Activated CD8-positive, alpha-beta T cell treated with anti-CD3 and anti-CD28 coated beads for 36 hours (primary cell): ENCODE measurements around the gene SPTBN1. TPM values are rescaled to one million over a fixed set of nuclear protein-coding genes. Genes with fewer than 3 reads are reported as not detected.

Experiments
- ATAC-seq: fragments of 200-7000 bp; cut with Tn5 transposase; one replicate; pipeline ENCODE4 v1.10.0; 2021; ENCODE audit warnings: mild to moderate bottlenecking, moderate library complexity
- CTCF ChIA-PET: fragments of 350-600 bp; sonication (Branson Sonifier 250); formaldehyde crosslinking; loops from one replicate; lab custom pipeline; 2021; ENCODE audit warnings: antibody characterized with exemption; lab: Charles Lee
- POLR2A ChIA-PET: fragments of 350-600 bp; sonication (Branson Sonifier 250); formaldehyde crosslinking; loops from one replicate; lab custom pipeline; 2021; ENCODE audit warnings: antibody characterized with exemption; lab: Charles Lee
- DNase-seq: peaks from one replicate; pipeline ENCODE4 v3.0.0-alpha.2; 2020
- H3K27ac Mint-ChIP-seq: one replicate; pipeline ENCODE4 v1.8.0; 2021; ENCODE audit warnings: mild to moderate bottlenecking, mixed read lengths
- H3K27me3 Mint-ChIP-seq: one replicate; pipeline ENCODE4 v1.8.0; 2021; ENCODE audit warnings: mixed read lengths
- H3K36me3 Mint-ChIP-seq: one replicate; pipeline ENCODE4 v1.8.0; 2021; ENCODE audit warnings: low read depth, mixed read lengths
- H3K4me1 Mint-ChIP-seq: one replicate; pipeline ENCODE4 v1.8.0; 2021; ENCODE audit warnings: low read depth, mixed read lengths
- H3K4me3 Mint-ChIP-seq: one replicate; pipeline ENCODE4 v1.8.0; 2021; ENCODE audit warnings: mild to moderate bottlenecking, moderate library complexity, mixed read lengths
- H3K9me3 Mint-ChIP-seq: one replicate; pipeline ENCODE4 v1.8.0; 2021; ENCODE audit warnings: mixed read lengths
- CTCF ChIP-seq: fragments of 200-600 bp; IDR thresholded peaks from one replicate; pipeline ENCODE4 v1.8.0; 2022; ENCODE audit warnings: antibody characterized with exemption, mild to moderate bottlenecking
- intact Hi-C: fragments of 100-400 bp; cut with micrococcal nuclease; formaldehyde crosslinking; loops from one replicate; pipeline ENCODE4 v1.10.0; 2022
- total RNA-seq, 2 experiments: library from RNA; stranded (reverse); gene quantifications; one replicate each; pipeline ENCODE4 v1.2.3, GENCODE V29; 2021

Gene SPTBN1
- total RNA-seq, 2 experiments from 2014 or later: 91.8 to 91.9 TPM

- H3K27me3 Mint-ChIP-seq: no peaks in the 10 kb centered on the region
- H3K4me1 Mint-ChIP-seq: peaks cover 19% of the 10 kb centered on the region
- DNase-seq: no peak
- no peaks in the 10 kb centered on the region for H3K9me3 Mint-ChIP-seq
- H3K27ac Mint-ChIP-seq: no peak overlapping the region
- intact Hi-C loops: no loop called here
- no peak for TF ChIP-seq CTCF
- H3K36me3 Mint-ChIP-seq: peaks cover 57% of the 10 kb centered on the region
- POLR2A ChIA-PET: interaction anchor here (1.3 kb wide), 1 partner anchor 127 kb away, joined by 3 read pairs; no protein-coding TSS in a partner anchor
- CTCF ChIA-PET: interaction anchor here (0.6 to 5.5 kb wide), 12 partner anchors 8 to 182 kb away, joined by 3 to 71 read pairs (median 6); no protein-coding TSS in a partner anchor
- ATAC-seq: no peak
- no peak overlapping the region for H3K4me3 Mint-ChIP-seq
Measured at GRCh38 chr2:54656863-54657262, 200.7 kb downstream of the SPTBN1 start.

- no peak overlapping the region for H3K4me3 Mint-ChIP-seq
- H3K36me3 Mint-ChIP-seq: peaks cover 56% of the 10 kb centered on the region
- POLR2A ChIA-PET: interaction anchor here (0.9 to 1.6 kb wide), 2 partner anchors 9 to 15 kb away, joined by 3 to 7 read pairs; no protein-coding TSS in a partner anchor
- H3K27me3 Mint-ChIP-seq: no peaks in the 10 kb centered on the region
- ATAC-seq (peak; percentile 64), DNase-seq (peak; percentile 62)
- H3K9me3 Mint-ChIP-seq: no peaks in the 10 kb centered on the region
- H3K4me1 Mint-ChIP-seq: peaks cover 14% of the 10 kb centered on the region
- peak; percentile 67 for TF ChIP-seq CTCF
- CTCF ChIA-PET: interaction anchor here (0.6 to 5.5 kb wide), 23 partner anchors 9 to 180 kb away, joined by 3 to 71 read pairs (median 5); no protein-coding TSS in a partner anchor
- H3K27ac Mint-ChIP-seq: peak overlapping the region; percentile 57
- intact Hi-C loops: no loop called here
Measured at GRCh38 chr2:54657664-54658083, 201.5 kb downstream of the SPTBN1 start.

- no peak for TF ChIP-seq CTCF
- intact Hi-C loops: no loop called here
- H3K27me3 Mint-ChIP-seq: no peaks in the 10 kb centered on the region
- peaks cover 11% of the 10 kb centered on the region for H3K4me1 Mint-ChIP-seq
- ChIA-PET POLR2A (interaction anchor here (0.6 to 1.6 kb wide), 2 partner anchors 14 to 20 kb away, joined by 3 to 7 read pairs; no protein-coding TSS in a partner anchor), CTCF (interaction anchor here (1.0 to 5.5 kb wide), 17 partner anchors 8 to 179 kb away, joined by 3 to 71 read pairs (median 6); no protein-coding TSS in a partner anchor)
- H3K9me3 Mint-ChIP-seq: no peaks in the 10 kb centered on the region
- peak; percentile 62 for ATAC-seq
- H3K27ac Mint-ChIP-seq: peak overlapping the region; percentile 48
- peak; percentile 32 for DNase-seq
- H3K4me3 Mint-ChIP-seq: no peak overlapping the region
- H3K36me3 Mint-ChIP-seq: peaks cover 55% of the 10 kb centered on the region
Measured at GRCh38 chr2:54658564-54659071, 202.5 kb downstream of the SPTBN1 start.

GRCh38 chr2:54659527-54659926 lies 203.4 kb downstream of the SPTBN1 start:
- no peak for DNase-seq
- ChIA-PET POLR2A (no interaction called here), CTCF (interaction anchor here (1.0 to 3.4 kb wide), 6 partner anchors 23 to 137 kb away, joined by 4 to 21 read pairs (median 9); no protein-coding TSS in a partner anchor)
- no peak overlapping the region for H3K27ac Mint-ChIP-seq
- no peaks in the 10 kb centered on the region for H3K27me3 Mint-ChIP-seq
- TF ChIP-seq CTCF: no peak
- peaks cover 56% of the 10 kb centered on the region for H3K36me3 Mint-ChIP-seq
- no peak for ATAC-seq
- H3K9me3 Mint-ChIP-seq: no peaks in the 10 kb centered on the region
- no peak overlapping the region for H3K4me3 Mint-ChIP-seq
- peaks cover 11% of the 10 kb centered on the region for H3K4me1 Mint-ChIP-seq
- intact Hi-C loops: no loop called here

GRCh38 chr2:54660752-54661151 lies 204.6 kb downstream of the SPTBN1 start:
- Mint-ChIP-seq H3K9me3 (no peaks in the 10 kb centered on the region), H3K27ac (no peak overlapping the region), H3K4me1 (peaks cover 15% of the 10 kb centered on the region), H3K27me3 (no peaks in the 10 kb centered on the region), H3K4me3 (no peak overlapping the region), H3K36me3 (peaks cover 51% of the 10 kb centered on the region)
- TF ChIP-seq CTCF: no peak
- no peak for DNase-seq
- CTCF ChIA-PET: interaction anchor here (1.0 to 3.1 kb wide), 6 partner anchors 12 to 138 kb away, joined by 3 to 20 read pairs (median 6); no protein-coding TSS in a partner anchor
- no peak for ATAC-seq
- intact Hi-C loops: no loop called here
- POLR2A ChIA-PET: interaction anchor here (0.7 to 1.1 kb wide), 2 partner anchors 47 to 107 kb away, joined by 3 to 4 read pairs; no protein-coding TSS in a partner anchor
